Measurements from ENCODE around the gene FXR2.

FXR2 gene

GRCh38 chr17:7587420-7588151 lies 27.1 kb downstream of the FXR2 start:
- DNase-seq (ENCODE audit: low spot score), result peak; percentile 92

- DNase-seq (ENCODE audit: low spot score), result no peak
Observed at GRCh38 chr17:7586673-7587419, 27.9 kb downstream of the FXR2 start.

GRCh38 chr17:7583253-7584109 lies 31.2 kb downstream of the FXR2 start, which contains the start of gene MPDU1:
Gene MPDU1 (plus strand): TSS chr17:7583852. CDS start chr17:7583863, 11 bp downstream.
- peak; percentile 90 for DNase-seq (ENCODE audit: low spot score)

- no peak for DNase-seq (ENCODE audit: low spot score)
Observed at GRCh38 chr17:7582396-7583252, 32.1 kb downstream of the FXR2 start.

- no peak for DNase-seq (ENCODE audit: low spot score)
Observed at GRCh38 chr17:7580604-7581575, 33.8 kb downstream of the FXR2 start.

- no peak for DNase-seq (ENCODE audit: low spot score)
Observed at GRCh38 chr17:7579834-7580603, 34.7 kb downstream of the FXR2 start.

- peak; percentile 90 for DNase-seq (ENCODE audit: low spot score)
Observed at GRCh38 chr17:7579001-7579833, 35.5 kb downstream of the FXR2 start, which contains the start of gene CD68. Gene CD68 (plus strand): TSS chr17:7579638. CDS start chr17:7579678, 40 bp downstream.

GRCh38 chr17:7577327-7578199 lies 37.1 kb downstream of the FXR2 start:
- DNase-seq (ENCODE audit: low spot score), result no peak

GRCh38 chr17:7576432-7576937 lies 38.2 kb downstream of the FXR2 start:
- DNase-seq (ENCODE audit: low spot score), result no peak

GRCh38 chr17:7575959-7576358 lies 38.7 kb downstream of the FXR2 start:
- no peak for DNase-seq (ENCODE audit: low spot score)

- no peak for DNase-seq (ENCODE audit: low spot score)
Observed at GRCh38 chr17:7575481-7575883, 39.2 kb downstream of the FXR2 start.

- no peak for DNase-seq (ENCODE audit: low spot score)
Observed at GRCh38 chr17:7574176-7574953, 40.3 kb downstream of the FXR2 start.

GRCh38 chr17:7573324-7574080 lies 41.2 kb downstream of the FXR2 start:
- DNase-seq (ENCODE audit: low spot score), result peak; percentile 90

GRCh38 chr17:7572588-7573323 lies 41.9 kb downstream of the FXR2 start:
- peak; percentile 99 for DNase-seq (ENCODE audit: low spot score)

- no peak for DNase-seq (ENCODE audit: low spot score)
Observed at GRCh38 chr17:7572338-7572587, 42.4 kb downstream of the FXR2 start.
